Liver (tissue), 9 donors: ENCODE data around the gene MAP3K12. TPM values are rescaled to one million over a fixed set of nuclear protein-coding genes. Genes with fewer than 3 reads are reported as not detected.

Experiments used
- DNase-seq: peaks from one replicate; pipeline ENCODE4 v3.0.0-alpha.2; 2017; ENCODE audit warnings: low spot score
- H3K27ac ChIP-seq, 2 donors: one replicate each; pipeline ENCODE4 v1.7.0; 2013; ENCODE audit warnings: inconsistent platforms in 2 of 2, low read length in 2 of 2, control low read depth in 1 of 2, low read depth in 1 of 2, mild to moderate bottlenecking in 1 of 2
- H3K27me3 ChIP-seq, 4 donors: one replicate each; pipeline versions ENCODE4 v1.6.1 to v1.7.0; 2013; ENCODE audit warnings: low read length in 3 of 4, inconsistent platforms in 1 of 4, mild to moderate bottlenecking in 1 of 4, moderate library complexity in 1 of 4; ENCODE audit not compliant: control insufficient read depth in 4 of 4, insufficient read depth in 4 of 4
- H3K36me3 ChIP-seq, 4 donors: one replicate each; pipeline versions ENCODE4 v1.6.1 to v1.7.0; 2013; ENCODE audit warnings: low read length in 3 of 4, mild to moderate bottlenecking in 3 of 4, low read depth in 1 of 4, moderate library complexity in 1 of 4; ENCODE audit not compliant: control insufficient read depth in 4 of 4, insufficient read depth in 3 of 4
- H3K4me1 ChIP-seq, 4 donors: one replicate each; pipeline versions ENCODE4 v1.6.1 to v1.7.0; 2013; ENCODE audit warnings: low read length in 3 of 4, mild to moderate bottlenecking in 3 of 4, moderate library complexity in 1 of 4; ENCODE audit not compliant: control insufficient read depth in 4 of 4, insufficient read depth in 4 of 4
- H3K4me3 ChIP-seq, 3 donors: one replicate each; pipeline versions ENCODE4 v1.6.1 to v1.7.0; 2013; ENCODE audit warnings: low read length in 3 of 3, control low read depth in 1 of 3, low read depth in 1 of 3, mild to moderate bottlenecking in 1 of 3
- H3K9ac ChIP-seq, 2 donors: one replicate each; pipeline ENCODE4 v1.7.0; 2013; ENCODE audit warnings: low read length in 2 of 2, mild to moderate bottlenecking in 2 of 2, moderate library complexity in 2 of 2, control low read depth in 1 of 2, low read depth in 1 of 2
- H3K9me3 ChIP-seq, 4 donors: one replicate each; pipeline versions ENCODE4 v1.6.1 to v1.7.0; 2013; ENCODE audit warnings: low read length in 3 of 4; ENCODE audit not compliant: control insufficient read depth in 4 of 4
- EGR1 ChIP-seq, 2 donors: IDR thresholded peaks; 2 replicates each; pipeline ENCODE4 v1.6.1; 2016 to 2018; ENCODE audit warnings: antibody characterized with exemption in 2 of 2, low read depth in 2 of 2
- FOXA1 ChIP-seq: IDR thresholded peaks from 2 replicates; pipeline ENCODE4 v1.6.1; 2016; ENCODE audit warnings: antibody characterized with exemption
- FOXA2 ChIP-seq: IDR thresholded peaks from 2 replicates; pipeline ENCODE4 v1.6.1; 2016; ENCODE audit warnings: antibody characterized with exemption
- HNF4A ChIP-seq, 2 donors: conservative IDR thresholded peaks; 2 replicates each; pipeline ENCODE4 v1.6.1; 2016; ENCODE audit warnings: antibody characterized with exemption in 2 of 2, mild to moderate bottlenecking in 2 of 2
- HNF4G ChIP-seq: IDR thresholded peaks from 2 replicates; pipeline ENCODE4 v1.6.1; 2016; ENCODE audit warnings: antibody characterized with exemption
- JUND ChIP-seq, 2 donors: IDR thresholded peaks; 2 replicates each; pipeline ENCODE4 v1.6.1; 2016; ENCODE audit warnings: antibody characterized with exemption in 2 of 2
- MAX ChIP-seq: IDR thresholded peaks from 2 replicates; pipeline ENCODE4 v1.6.1; 2016; ENCODE audit warnings: antibody characterized with exemption
- NR2F2 ChIP-seq: IDR thresholded peaks from 2 replicates; pipeline ENCODE4 v1.6.1; 2016; ENCODE audit warnings: antibody characterized with exemption
- RAD21 ChIP-seq, 2 donors: IDR thresholded peaks; 2 replicates each; pipeline ENCODE4 v1.6.1; 2016; ENCODE audit warnings: antibody characterized with exemption in 2 of 2, mild to moderate bottlenecking in 2 of 2
- REST ChIP-seq: IDR thresholded peaks from 2 replicates; pipeline ENCODE4 v1.6.1; 2016; ENCODE audit warnings: antibody characterized with exemption, mild to moderate bottlenecking
- RXRA ChIP-seq, 2 donors: IDR thresholded peaks; 2 replicates each; pipeline ENCODE4 v1.6.1; 2017 to 2018; ENCODE audit warnings: antibody characterized with exemption in 2 of 2, mild to moderate bottlenecking in 1 of 2
- WGBS: extraction: QIAGEN DNeasy Blood & Tissue Kit; methylation state at CpG from one replicate; pipeline ENCODE4 v1.1.7; 2013; 5-methylcytosine and 5-hydroxymethylcytosine counted together
- polyA plus RNA-seq, 2 donors: library from polyadenylated mRNA; stranded (reverse) in 1 of 2; unstranded in 1 of 2; fragments of 200-250 nt in 1 of 2; fragments of >200 nt in 1 of 2; fragmentation: Nextera tagmentation in 1 of 2; extraction: Ambion mirVana in 1 of 2; gene quantifications; one replicate each; pipeline versions ENCODE4 v1.2.1 to v1.2.3, GENCODE V29; 2013 to 2015
- total RNA-seq, 2 donors: library from RNA; depleted of rRNA; stranded (reverse); fragments of >200 nt; gene quantifications; one replicate each; pipeline ENCODE4 v1.2.3, GENCODE V29; 2014
- TF ChIP-seq, protein P1 (sequence below): IDR thresholded peaks from 2 replicates; pipeline ENCODE4 v1.6.1; 2016; ENCODE audit warnings: antibody characterized with exemption
- TF ChIP-seq, protein P2 (sequence below): fragments of 150-350 bp; IDR thresholded peaks from 2 replicates; pipeline ENCODE4 v1.5.1; 2017; ENCODE audit warnings: improper control_type of control experiment, low read depth, low read length; ENCODE audit not compliant: missing input control
- donor health status: healthy.
- donor health status: healthy.
- donor health status: healthy.
- donor health status: healthy.
- donor health status: healthy.

The MAP3K12 gene
- total and polyA plus RNA-seq, 4 donors, result 0.53 to 2.4 (median 1.5) TPM

DNA sequence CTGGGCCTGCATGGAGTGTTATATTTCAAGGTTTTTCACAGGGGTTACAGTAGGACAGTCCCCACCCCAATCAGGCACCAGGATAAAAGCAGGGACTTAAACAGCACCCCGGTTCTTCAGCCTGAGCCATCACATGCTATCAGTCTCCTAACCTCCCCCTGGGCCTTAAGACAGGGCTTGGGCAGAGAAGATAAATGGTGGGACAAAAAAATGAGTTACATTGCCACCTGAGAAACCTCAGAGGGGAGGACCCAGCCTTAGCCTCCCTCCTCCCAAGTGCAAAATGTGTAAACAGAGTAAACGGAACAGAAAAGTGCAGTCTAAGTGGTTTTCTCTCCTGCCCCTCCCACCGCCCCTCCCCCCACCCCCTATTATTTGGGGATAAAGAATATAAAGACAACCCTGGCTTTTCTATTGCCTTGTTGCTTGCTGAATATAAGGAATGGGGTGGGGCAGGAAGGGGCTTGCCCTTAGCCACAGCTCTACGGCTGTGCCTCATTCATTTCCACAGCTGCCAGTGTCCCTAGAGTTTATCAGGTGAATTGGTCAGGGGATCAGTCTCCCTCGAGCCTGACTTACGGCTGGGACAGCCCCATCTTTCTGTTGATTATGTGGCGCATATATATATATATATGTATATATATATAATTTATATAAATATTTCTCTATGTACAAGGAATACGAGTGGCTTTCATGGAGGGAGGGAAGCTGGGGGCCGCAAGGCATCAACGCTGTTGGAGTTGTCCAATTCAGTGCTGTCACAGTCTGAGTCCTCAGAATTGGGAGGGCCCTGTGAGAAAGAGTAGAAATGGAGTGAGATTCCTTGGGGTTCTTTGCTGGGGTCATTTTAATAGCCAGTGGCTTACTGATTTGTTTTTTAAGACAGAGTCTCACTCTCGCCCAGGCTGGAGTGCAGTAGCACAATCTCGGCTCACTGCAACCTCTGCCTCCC is 18.5 kb downstream of the MAP3K12 start:
- 80% methylated on average over 12 of the region's 12 CpGs for WGBS
- Histone ChIP-seq H3K27ac (no peak overlapping the region), H3K36me3 (peaks cover 4 to 66% (median 54%) of the 10 kb centered on the region in 4 donors)

More for the DNA sequence above, 18.5 kb downstream of the MAP3K12 start:
- Histone ChIP-seq H3K9ac (no peak overlapping the region), H3K9me3 (no peaks in the 10 kb centered on the region), H3K4me3 (no peak overlapping the region), H3K4me1 (no peaks in the 10 kb centered on the region), H3K27me3 (no peaks in the 10 kb centered on the region)
- no peak for TF ChIP-seq FOXA1
- TF ChIP-seq EGR1 (IDR thresholded peaks at IDR 0.05; ENCODE audit: low read depth in 2 of 2), result no peak
- no peak for TF ChIP-seq JUND (IDR thresholded peaks at IDR 0.05)
- no peak for TF ChIP-seq FOXA2
- no peak for TF ChIP-seq HNF4G
- TF ChIP-seq MAX, result no peak
- TF ChIP-seq RAD21 (IDR thresholded peaks at IDR 0.05), result no peak
- no peak for TF ChIP-seq HNF4A (conservative IDR thresholded peaks at IDR 0.05)
- TF ChIP-seq REST, result no peak
- no peak for TF ChIP-seq RXRA (IDR thresholded peaks at IDR 0.05)
- TF ChIP-seq, protein P1, sequence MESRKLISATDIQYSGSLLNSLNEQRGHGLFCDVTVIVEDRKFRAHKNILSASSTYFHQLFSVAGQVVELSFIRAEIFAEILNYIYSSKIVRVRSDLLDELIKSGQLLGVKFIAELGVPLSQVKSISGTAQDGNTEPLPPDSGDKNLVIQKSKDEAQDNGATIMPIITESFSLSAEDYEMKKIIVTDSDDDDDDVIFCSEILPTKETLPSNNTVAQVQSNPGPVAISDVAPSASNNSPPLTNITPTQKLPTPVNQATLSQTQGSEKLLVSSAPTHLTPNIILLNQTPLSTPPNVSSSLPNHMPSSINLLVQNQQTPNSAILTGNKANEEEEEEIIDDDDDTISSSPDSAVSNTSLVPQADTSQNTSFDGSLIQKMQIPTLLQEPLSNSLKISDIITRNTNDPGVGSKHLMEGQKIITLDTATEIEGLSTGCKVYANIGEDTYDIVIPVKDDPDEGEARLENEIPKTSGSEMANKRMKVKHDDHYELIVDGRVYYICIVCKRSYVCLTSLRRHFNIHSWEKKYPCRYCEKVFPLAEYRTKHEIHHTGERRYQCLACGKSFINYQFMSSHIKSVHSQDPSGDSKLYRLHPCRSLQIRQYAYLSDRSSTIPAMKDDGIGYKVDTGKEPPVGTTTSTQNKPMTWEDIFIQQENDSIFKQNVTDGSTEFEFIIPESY, result no peak
- TF ChIP-seq, protein P2, sequence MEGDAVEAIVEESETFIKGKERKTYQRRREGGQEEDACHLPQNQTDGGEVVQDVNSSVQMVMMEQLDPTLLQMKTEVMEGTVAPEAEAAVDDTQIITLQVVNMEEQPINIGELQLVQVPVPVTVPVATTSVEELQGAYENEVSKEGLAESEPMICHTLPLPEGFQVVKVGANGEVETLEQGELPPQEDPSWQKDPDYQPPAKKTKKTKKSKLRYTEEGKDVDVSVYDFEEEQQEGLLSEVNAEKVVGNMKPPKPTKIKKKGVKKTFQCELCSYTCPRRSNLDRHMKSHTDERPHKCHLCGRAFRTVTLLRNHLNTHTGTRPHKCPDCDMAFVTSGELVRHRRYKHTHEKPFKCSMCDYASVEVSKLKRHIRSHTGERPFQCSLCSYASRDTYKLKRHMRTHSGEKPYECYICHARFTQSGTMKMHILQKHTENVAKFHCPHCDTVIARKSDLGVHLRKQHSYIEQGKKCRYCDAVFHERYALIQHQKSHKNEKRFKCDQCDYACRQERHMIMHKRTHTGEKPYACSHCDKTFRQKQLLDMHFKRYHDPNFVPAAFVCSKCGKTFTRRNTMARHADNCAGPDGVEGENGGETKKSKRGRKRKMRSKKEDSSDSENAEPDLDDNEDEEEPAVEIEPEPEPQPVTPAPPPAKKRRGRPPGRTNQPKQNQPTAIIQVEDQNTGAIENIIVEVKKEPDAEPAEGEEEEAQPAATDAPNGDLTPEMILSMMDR, result no peak
- no peak for TF ChIP-seq NR2F2
- DNase-seq, result no peak
